T follicular helper cell (primary cell): ENCODE results near the gene PALD1.
"Not testable (repeated sequence)": the region's sequence is repeated elsewhere in the genome, so short reads cannot be mapped to it uniquely, and the experiment has no call there.

Experiments
- DNase-seq: peaks from one replicate; pipeline ENCODE4 v3.0.0-alpha.2; 2020; ENCODE audit warnings: low read depth

The PALD1 gene

GRCh38 chr10:70481831-70482530 lies 3.4 kb downstream of the PALD1 start:
- DNase-seq, result no peak

GRCh38 chr10:70482982-70483760 lies 4.6 kb downstream of the PALD1 start:
- DNase-seq, result no peak

GRCh38 chr10:70483872-70484271 lies 5.3 kb downstream of the PALD1 start:
- not testable (repeated sequence) for DNase-seq

GRCh38 chr10:70487824-70488223 lies 9.3 kb downstream of the PALD1 start:
- no peak for DNase-seq

- DNase-seq, result no peak
Observed at GRCh38 chr10:70490142-70490541, 11.6 kb downstream of the PALD1 start.

- DNase-seq, result no peak
Observed at GRCh38 chr10:70491614-70492013, 13.0 kb downstream of the PALD1 start.

GRCh38 chr10:70492786-70493659 lies 14.5 kb downstream of the PALD1 start:
- DNase-seq, result no peak

- no peak for DNase-seq
Observed at GRCh38 chr10:70493660-70494234, 15.2 kb downstream of the PALD1 start.

- DNase-seq, result no peak
Observed at GRCh38 chr10:70494536-70494935, 16.0 kb downstream of the PALD1 start.

- no peak for DNase-seq
Observed at GRCh38 chr10:70494966-70495365, 16.4 kb downstream of the PALD1 start.

GRCh38 chr10:70495691-70496261 lies 17.2 kb downstream of the PALD1 start:
- DNase-seq, result no peak

- DNase-seq, result no peak
Observed at GRCh38 chr10:70496341-70497119, 18.0 kb downstream of the PALD1 start.

- no peak for DNase-seq
Observed at GRCh38 chr10:70497120-70497545, 18.6 kb downstream of the PALD1 start.

GRCh38 chr10:70498970-70499835 lies 20.6 kb downstream of the PALD1 start:
- no peak for DNase-seq

GRCh38 chr10:70499836-70500167 lies 21.2 kb downstream of the PALD1 start:
- no peak for DNase-seq

GRCh38 chr10:70500368-70500767 lies 21.8 kb downstream of the PALD1 start:
- DNase-seq, result no peak

- DNase-seq, result no peak
Observed at GRCh38 chr10:70500812-70501301, 22.3 kb downstream of the PALD1 start.

GRCh38 chr10:70502406-70502805 lies 23.8 kb downstream of the PALD1 start:
- no peak for DNase-seq

- no peak for DNase-seq
Observed at GRCh38 chr10:70503776-70504175, 25.2 kb downstream of the PALD1 start.
